Measurements from ENCODE around the gene MRPL41. TPM values are rescaled to one million over a fixed set of nuclear protein-coding genes. Genes with fewer than 3 reads are reported as not detected.

MRPL41 gene
- total RNA-seq, 1 donor from 2014 or later = 44.6 TPM

DNA sequence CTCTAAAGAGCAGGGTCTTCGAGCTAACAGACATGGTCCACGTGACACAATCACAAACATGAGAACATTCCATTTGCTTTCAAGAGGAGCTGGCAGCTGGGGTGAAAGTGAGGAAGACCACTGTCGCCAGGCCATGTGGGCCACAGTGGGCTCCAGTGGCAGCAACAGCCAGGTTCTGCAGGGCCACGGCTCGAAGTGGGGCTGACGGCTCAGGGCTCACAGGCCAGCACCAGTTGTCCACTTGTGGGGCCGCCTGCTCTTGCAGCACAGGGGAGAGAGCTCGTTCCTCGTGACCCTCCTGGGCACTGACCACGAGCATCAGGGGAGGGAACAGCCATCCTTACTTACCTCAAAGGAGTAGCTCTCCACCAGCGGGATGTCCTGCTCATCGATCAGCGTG, 36.6 kb downstream of the MRPL41 start:
- Histone ChIP-seq H3K36me3 (peaks cover 35% of the 10 kb centered on the region), H3K9me3 (no peaks in the 10 kb centered on the region), H3K4me3 (no peak overlapping the region), H3K4me1 (peaks cover 30% of the 10 kb centered on the region), H3K27ac (no peak overlapping the region), H3K27me3 (ENCODE audit: low read depth) (no peaks in the 10 kb centered on the region)
- ATAC-seq (no peak), DNase-seq (no peak)
- intact Hi-C loops (cut with DNase I) = no loop called here
- TF ChIP-seq, protein P1, sequence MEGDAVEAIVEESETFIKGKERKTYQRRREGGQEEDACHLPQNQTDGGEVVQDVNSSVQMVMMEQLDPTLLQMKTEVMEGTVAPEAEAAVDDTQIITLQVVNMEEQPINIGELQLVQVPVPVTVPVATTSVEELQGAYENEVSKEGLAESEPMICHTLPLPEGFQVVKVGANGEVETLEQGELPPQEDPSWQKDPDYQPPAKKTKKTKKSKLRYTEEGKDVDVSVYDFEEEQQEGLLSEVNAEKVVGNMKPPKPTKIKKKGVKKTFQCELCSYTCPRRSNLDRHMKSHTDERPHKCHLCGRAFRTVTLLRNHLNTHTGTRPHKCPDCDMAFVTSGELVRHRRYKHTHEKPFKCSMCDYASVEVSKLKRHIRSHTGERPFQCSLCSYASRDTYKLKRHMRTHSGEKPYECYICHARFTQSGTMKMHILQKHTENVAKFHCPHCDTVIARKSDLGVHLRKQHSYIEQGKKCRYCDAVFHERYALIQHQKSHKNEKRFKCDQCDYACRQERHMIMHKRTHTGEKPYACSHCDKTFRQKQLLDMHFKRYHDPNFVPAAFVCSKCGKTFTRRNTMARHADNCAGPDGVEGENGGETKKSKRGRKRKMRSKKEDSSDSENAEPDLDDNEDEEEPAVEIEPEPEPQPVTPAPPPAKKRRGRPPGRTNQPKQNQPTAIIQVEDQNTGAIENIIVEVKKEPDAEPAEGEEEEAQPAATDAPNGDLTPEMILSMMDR (IDR thresholded peaks at IDR 0.05) = no peak

DNA sequence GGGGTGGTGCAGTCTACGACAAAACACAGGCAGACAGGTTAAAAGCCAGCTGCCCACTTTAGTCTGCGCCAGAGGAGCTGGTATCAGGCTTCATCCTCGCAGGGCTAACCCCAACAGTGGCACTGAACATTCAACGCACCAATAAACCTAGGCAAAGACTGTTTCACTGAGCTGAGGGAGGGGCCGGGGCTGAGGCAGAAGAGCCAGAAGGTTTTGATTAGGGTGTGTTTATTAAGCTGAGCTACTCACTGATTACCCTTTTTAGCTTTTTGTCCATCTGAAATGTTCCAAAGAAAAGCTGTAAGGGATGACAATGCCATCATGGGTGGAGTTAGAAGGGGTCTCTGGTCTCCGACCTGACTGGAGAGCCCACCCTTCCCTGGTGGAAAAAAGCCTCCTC, 37.2 kb downstream of the MRPL41 start:
- TF ChIP-seq, protein P1 (IDR thresholded peaks at IDR 0.05) = no peak
- no peak overlapping the region for H3K27ac ChIP-seq
- H3K4me1 ChIP-seq = peaks cover 30% of the 10 kb centered on the region
- intact Hi-C loops (cut with DNase I) = no loop called here
- H3K36me3 ChIP-seq = peaks cover 35% of the 10 kb centered on the region
- H3K9me3 ChIP-seq = no peaks in the 10 kb centered on the region
- DNase-seq (no peak), ATAC-seq (no peak)
- no peaks in the 10 kb centered on the region for H3K27me3 ChIP-seq (ENCODE audit: low read depth)
- H3K4me3 ChIP-seq = peak overlapping the region; percentile 68

DNA sequence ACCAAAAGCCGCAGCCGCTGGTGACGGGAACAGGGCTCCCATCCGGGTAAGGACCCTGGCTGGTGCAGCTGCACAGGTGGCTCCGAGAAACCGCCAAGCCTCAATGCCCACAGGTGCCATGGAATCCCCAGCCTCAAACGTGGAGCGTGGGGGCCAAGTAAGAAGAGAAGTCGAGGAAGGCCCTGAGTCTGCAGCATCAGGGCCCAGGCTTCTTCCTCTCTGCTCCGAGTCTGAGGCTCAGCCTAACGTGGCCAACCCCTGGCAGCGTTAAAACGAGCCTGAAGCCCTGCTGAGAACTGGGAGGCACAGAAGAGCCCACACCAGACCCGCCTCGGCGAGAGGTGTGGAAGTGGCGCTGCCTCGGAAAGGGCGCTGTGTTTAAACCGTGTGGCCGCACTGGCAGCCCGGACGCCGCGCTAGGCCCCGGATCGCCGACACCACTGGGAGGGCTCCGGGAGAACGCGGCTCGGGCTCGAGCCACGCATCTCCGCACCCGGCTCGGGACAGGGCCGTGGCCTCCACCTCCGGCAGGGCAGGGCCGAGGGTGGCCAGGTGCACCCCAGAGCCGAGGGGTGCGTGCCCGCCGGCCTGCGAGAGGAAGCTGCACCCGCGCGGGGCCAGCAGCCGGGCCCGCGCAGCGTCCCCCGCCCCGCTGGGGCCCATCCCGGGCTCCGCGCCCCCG, 37.9 kb downstream of the MRPL41 start:
- Histone ChIP-seq H3K27me3 (ENCODE audit: low read depth) (no peaks in the 10 kb centered on the region), H3K4me1 (peaks cover 30% of the 10 kb centered on the region), H3K27ac (peak overlapping the region; percentile 18), H3K9me3 (no peaks in the 10 kb centered on the region), H3K36me3 (peaks cover 30% of the 10 kb centered on the region), H3K4me3 (peak overlapping the region; percentile 68)
- intact Hi-C loops (cut with DNase I) = no loop called here
- DNase-seq = peak; percentile 49
- ATAC-seq = no peak
- TF ChIP-seq, protein P1 (IDR thresholded peaks at IDR 0.05) = no peak

DNA sequence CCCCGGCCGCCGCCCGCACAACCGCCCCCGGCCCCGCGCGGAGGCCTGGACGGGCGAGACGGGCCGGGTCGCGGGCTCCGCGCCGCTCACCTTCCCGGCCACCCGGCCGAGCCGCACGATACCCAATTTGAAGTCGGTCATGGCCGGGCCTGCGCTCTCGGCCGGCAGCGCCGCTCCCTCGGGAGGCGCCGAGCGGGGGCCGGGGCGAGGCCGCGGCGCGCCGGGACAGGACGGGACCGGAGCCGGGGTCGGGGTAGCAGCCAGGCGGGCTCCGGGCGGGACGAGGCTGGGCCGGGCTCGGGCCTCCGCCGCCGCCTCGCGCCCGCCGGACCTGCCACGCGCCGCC, 38.4 kb downstream of the MRPL41 start:
- Histone ChIP-seq H3K9me3 (no peaks in the 10 kb centered on the region), H3K27ac (no peak overlapping the region), H3K4me1 (peaks cover 30% of the 10 kb centered on the region), H3K27me3 (ENCODE audit: low read depth) (no peaks in the 10 kb centered on the region), H3K4me3 (peak overlapping the region; percentile 68), H3K36me3 (peaks cover 27% of the 10 kb centered on the region)
- ATAC-seq (no peak), DNase-seq (no peak)
- intact Hi-C loops (cut with DNase I) = no loop called here
- TF ChIP-seq, protein P1 (IDR thresholded peaks at IDR 0.05) = no peak

DNA sequence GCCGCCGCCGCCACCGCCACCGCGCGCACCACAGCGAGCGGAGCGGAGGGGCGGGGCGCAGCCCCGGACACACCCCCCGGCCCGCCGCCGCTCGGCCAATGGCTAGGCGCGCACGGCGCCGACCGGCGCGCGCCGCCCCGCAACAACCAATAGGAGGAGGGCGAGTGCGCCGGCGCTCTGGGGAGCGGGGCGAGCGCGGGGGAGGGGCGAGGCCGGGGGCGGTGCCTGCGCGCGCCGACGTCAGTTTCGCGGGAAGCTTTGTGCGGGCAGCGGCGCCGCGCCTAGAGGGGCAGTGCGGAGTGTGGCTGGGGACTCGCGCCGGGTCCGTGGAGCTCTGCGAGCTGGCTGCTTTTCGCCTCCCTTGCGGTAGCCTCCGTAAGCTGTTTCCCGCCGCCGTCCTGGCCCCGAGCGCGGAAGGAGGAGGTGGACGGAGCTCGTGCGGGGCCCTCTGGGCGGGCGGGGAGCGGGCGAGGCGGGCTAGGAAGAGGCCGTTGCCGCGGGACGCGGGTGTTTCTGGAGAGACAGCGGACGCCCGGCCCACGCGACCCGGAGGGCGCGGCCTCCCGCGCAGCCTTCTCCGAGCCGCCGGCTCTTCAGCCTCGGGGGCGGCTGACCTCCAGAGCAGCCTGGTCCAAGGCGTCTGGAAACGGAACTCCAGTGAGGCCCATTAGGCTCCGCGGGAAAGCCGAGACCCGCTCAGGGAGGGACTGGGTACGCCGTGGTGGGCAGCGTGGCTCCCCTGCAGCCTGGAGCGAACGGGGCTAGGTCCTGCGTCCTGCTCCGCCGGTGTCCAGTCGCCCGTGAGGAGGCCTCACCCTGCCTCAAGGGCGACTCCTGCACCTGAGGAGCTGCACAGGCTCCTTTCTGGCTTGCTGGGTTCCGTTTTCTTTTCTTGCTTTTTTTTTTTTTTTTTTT, 39.0 kb downstream of the MRPL41 start, which contains the start of gene ZMYND19:
Gene ZMYND19, minus strand, starts transcription at position 44 of the 915 bp plus-strand sequence. CDS start 249 bp downstream, outside the sequence.
- peak; percentile 98 to 99 for ATAC-seq
- H3K27ac ChIP-seq = peak within 1 kb of the TSS; percentile 59
- intact Hi-C loops (cut with DNase I) = no loop called here
- peak; percentile 90 for DNase-seq
- TF ChIP-seq, protein P1 (IDR thresholded peaks at IDR 0.05) = no peak
- H3K27me3 ChIP-seq (ENCODE audit: low read depth) = no peaks in the 10 kb centered on the region
- peaks cover 23% of the 10 kb centered on the region for H3K36me3 ChIP-seq
- H3K4me1 ChIP-seq = peaks cover 30% of the 10 kb centered on the region
- peak within 1 kb of the TSS; percentile 91 for H3K4me3 ChIP-seq
- H3K9me3 ChIP-seq = no peaks in the 10 kb centered on the region

Data from lower lobe of right lung (tissue), 2 donors.